Esophagus muscularis mucosa (tissue), 4 donors: Measurements from ENCODE around the gene RPL7A. TPM values are rescaled to one million over a fixed set of nuclear protein-coding genes. Genes with fewer than 3 reads are reported as not detected.
A peak's percentile ranks its signal among the peaks of the same experiment; 100 is the strongest.

ENCODE experiments used
- DNase-seq: peaks from one replicate; pipeline ENCODE4 v3.0.0-alpha.2; 2017; ENCODE audit errors: extremely low spot score
- H3K27ac ChIP-seq, 4 donors: fragments of 200-600 bp; sonication (generic); replicated peaks in 1 of 4; 1 replicate in 3 of 4; 2 replicates in 1 of 4; pipeline ENCODE4 v1.5.1; 2016 to 2019; ENCODE audit warnings: mild to moderate bottlenecking in 1 of 4
- H3K27me3 ChIP-seq, 4 donors: fragments of 200-600 bp; sonication (generic); one replicate each; pipeline versions ENCODE4 v1.5.1 to v1.6.0; 2016 to 2019
- H3K36me3 ChIP-seq, 4 donors: fragments of 200-600 bp; sonication (generic); one replicate each; pipeline ENCODE4 v1.5.1; 2016 to 2019
- H3K4me1 ChIP-seq, 4 donors: fragments of 200-600 bp; sonication (generic); one replicate each; pipeline ENCODE4 v1.5.1; 2016 to 2019
- H3K4me3 ChIP-seq, 4 donors: fragments of 200-600 bp; sonication (generic); 1 replicate in 2 of 4; 2 replicates in 2 of 4; pipeline ENCODE4 v1.5.1; 2016 to 2019; ENCODE audit warnings: mild to moderate bottlenecking in 4 of 4, moderate library complexity in 1 of 4
- H3K9me3 ChIP-seq, 4 donors: fragments of 200-600 bp; sonication (generic); 1 replicate in 3 of 4; 2 replicates in 1 of 4; pipeline ENCODE4 v1.5.1; 2016 to 2019
- CTCF ChIP-seq, 3 experiments: fragments of 200-600 bp in 2 of 3; fragments of 450-650 bp in 1 of 3; sonication (generic) in 2 of 3; IDR thresholded peaks; one replicate each; pipeline ENCODE4 v1.5.1; 2017 to 2019; ENCODE audit warnings: antibody characterized with exemption in 3 of 3, mild to moderate bottlenecking in 2 of 3, moderate library complexity in 1 of 3
- EP300 ChIP-seq: sonication (generic); formaldehyde crosslinking; IDR thresholded peaks from one replicate; pipeline ENCODE4 v1.6.1; 2017; ENCODE audit warnings: antibody characterized with exemption
- POLR2A ChIP-seq: fragments of 450-650 bp; IDR thresholded peaks from one replicate; pipeline ENCODE4 v1.6.1; 2017; ENCODE audit warnings: antibody characterized with exemption, moderate library complexity, mild to moderate bottlenecking, low read depth
- POLR2AphosphoS5 ChIP-seq, 2 donors: sonication (generic); formaldehyde crosslinking; IDR thresholded peaks; one replicate each; pipeline ENCODE4 v1.6.1; 2017; ENCODE audit warnings: antibody characterized with exemption in 2 of 2
- WGBS: methylation state at CpG from one replicate; pipeline ENCODE4 v1.1.5; 2018; 5-methylcytosine and 5-hydroxymethylcytosine counted together
- intact Hi-C: fragments of 100-400 bp; cut with DNase I; formaldehyde crosslinking; loops from one replicate; pipeline ENCODE4 v1.15.1; 2023
- total RNA-seq, 4 donors: library from RNA; depleted of rRNA; stranded (reverse); fragments of >200 nt; gene quantifications; one replicate each; pipeline versions ENCODE4 v1.1.0 to v1.2.1, GENCODE V29; 2016

Gene RPL7A
- total RNA-seq, 4 donors from 2014 or later, result 1,466 to 2,142 (median 1,771) TPM

GRCh38 chr9:133339641-133340040 lies 8.4 kb upstream of the RPL7A start:
- Histone ChIP-seq H3K4me1 (peaks cover 14 to 34% (median 30%) of the 10 kb centered on the region in 4 donors), H3K27ac (peak overlapping the region in 1 of 4 donors; percentile 27), H3K4me3 (no peak overlapping the region), H3K36me3 (peaks cover 32 to 65% (median 54%) of the 10 kb centered on the region in 4 donors), H3K9me3 (no peaks in the 10 kb centered on the region), H3K27me3 (no peaks in the 10 kb centered on the region)
- WGBS, result 72% methylated on average over 5 of the region's 5 CpGs
- TF ChIP-seq POLR2A, result no peak
- no peak for TF ChIP-seq EP300
- no peak for TF ChIP-seq CTCF (IDR thresholded peaks at IDR 0.05)
- no peak for TF ChIP-seq POLR2AphosphoS5 (IDR thresholded peaks at IDR 0.05)
- intact Hi-C loops, result loop anchor here (10.0 kb wide), 1 partner anchor 235 kb away; no protein-coding TSS in a partner anchor
- DNase-seq, result no peak

DNA sequence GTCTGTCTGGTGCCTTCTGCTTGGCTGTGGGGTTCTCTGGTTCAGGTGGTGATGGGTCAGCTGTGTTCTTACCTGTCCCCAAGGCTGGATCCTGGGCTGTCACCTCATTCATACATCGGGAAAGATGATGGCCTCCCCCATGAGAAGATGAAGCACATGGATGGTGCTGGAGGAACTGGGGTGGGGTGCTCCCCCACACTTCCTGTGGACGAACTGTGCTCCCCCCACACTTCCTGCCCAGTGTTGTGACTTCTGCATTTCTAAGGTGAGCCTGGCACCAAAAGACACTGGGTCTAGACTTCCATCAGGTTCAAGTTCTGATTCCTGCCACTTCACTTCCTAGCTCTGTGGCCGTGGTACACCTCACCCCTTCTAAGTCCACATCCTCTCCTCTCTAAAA lies 7.8 kb upstream of the RPL7A start:
- intact Hi-C loops, result no loop called here
- no peak overlapping the region for H3K27ac ChIP-seq
- no peak for DNase-seq
- peaks cover 8 to 28% (median 27%) of the 10 kb centered on the region in 4 donors for H3K4me1 ChIP-seq
- no peak for TF ChIP-seq CTCF (IDR thresholded peaks at IDR 0.05)
- TF ChIP-seq POLR2A, result no peak
- TF ChIP-seq EP300, result no peak
- TF ChIP-seq POLR2AphosphoS5 (IDR thresholded peaks at IDR 0.05), result no peak
- WGBS, result 46% methylated on average over 2 of the region's 3 CpGs
- H3K27me3 ChIP-seq, result no peaks in the 10 kb centered on the region
- no peak overlapping the region for H3K4me3 ChIP-seq
- H3K9me3 ChIP-seq, result no peaks in the 10 kb centered on the region
- peaks cover 32 to 70% (median 60%) of the 10 kb centered on the region in 4 donors for H3K36me3 ChIP-seq

- intact Hi-C loops, result no loop called here
- H3K4me3 ChIP-seq, result no peak overlapping the region
- no peaks in the 10 kb centered on the region for H3K27me3 ChIP-seq
- H3K9me3 ChIP-seq, result no peaks in the 10 kb centered on the region
- 69% methylated on average over 9 of the region's 13 CpGs for WGBS
- DNase-seq, result no peak
- TF ChIP-seq CTCF (IDR thresholded peaks at IDR 0.05), result no peak
- TF ChIP-seq POLR2A, result no peak
- no peak for TF ChIP-seq EP300
- peaks cover 7 to 32% (median 30%) of the 10 kb centered on the region in 4 donors for H3K4me1 ChIP-seq
- H3K36me3 ChIP-seq, result peaks cover 37 to 77% (median 66%) of the 10 kb centered on the region in 4 donors
- peak overlapping the region in 2 of 4 donors; percentile 19 to 43 for H3K27ac ChIP-seq
Observed at GRCh38 chr9:133340916-133341315, 7.1 kb upstream of the RPL7A start.

DNA sequence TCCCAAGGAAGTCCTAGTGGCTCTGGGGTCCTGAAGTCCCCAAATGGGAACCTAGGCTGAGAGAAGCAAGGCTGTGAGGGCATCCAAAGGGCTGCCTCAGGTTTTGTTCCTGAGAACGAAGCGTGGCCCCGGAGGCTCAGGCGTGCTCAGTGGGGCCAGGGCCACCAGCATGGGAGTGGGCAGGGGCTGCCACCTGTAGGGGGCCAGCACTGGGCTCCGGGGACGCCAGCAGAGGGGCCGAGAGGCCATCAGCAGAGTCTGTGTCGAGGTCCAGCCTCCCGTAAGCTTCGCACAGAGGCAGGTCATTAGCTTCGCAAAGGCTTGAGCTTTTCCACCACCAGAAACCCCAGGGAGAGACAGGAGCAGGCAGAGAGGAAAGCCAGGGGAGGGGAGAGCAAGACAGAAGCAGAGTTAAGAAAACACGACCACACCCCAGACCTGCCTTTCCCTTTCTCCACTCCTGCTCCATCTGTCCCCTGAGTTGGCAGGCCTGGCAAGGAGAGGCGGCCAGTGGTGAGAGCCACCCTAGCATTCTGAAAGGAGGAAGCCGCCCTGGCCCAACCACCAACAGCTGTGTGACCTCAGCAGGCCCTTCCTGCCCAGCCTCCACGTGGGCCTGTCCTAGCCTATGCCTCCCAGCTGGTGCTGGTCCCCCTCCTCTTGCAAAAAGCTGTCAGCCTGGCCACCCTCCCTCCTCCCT lies 6.5 kb upstream of the RPL7A start:
- H3K4me1 ChIP-seq, result peaks cover 10 to 35% (median 33%) of the 10 kb centered on the region in 4 donors
- TF ChIP-seq CTCF (IDR thresholded peaks at IDR 0.05) (no peak), POLR2A (no peak), POLR2AphosphoS5 (IDR thresholded peaks at IDR 0.05) (no peak), EP300 (no peak)
- 74% methylated on average over 10 of the region's 15 CpGs for WGBS
- H3K36me3 ChIP-seq, result peaks cover 37 to 79% (median 70%) of the 10 kb centered on the region in 4 donors
- H3K9me3 ChIP-seq, result no peaks in the 10 kb centered on the region
- no peak overlapping the region for H3K4me3 ChIP-seq
- no peaks in the 10 kb centered on the region for H3K27me3 ChIP-seq
- peak overlapping the region in 2 of 4 donors; percentile 19 to 43 for H3K27ac ChIP-seq
- intact Hi-C loops, result no loop called here
- no peak for DNase-seq
